Measurements from ENCODE around the gene EFNA2.

EFNA2 gene

GRCh38 chr19:1285737-1286360 is at the start of gene EFNA2:
EFNA2 (plus strand) TSS chr19:1285873; CDS start chr19:1286169, 296 bp downstream.
- no peak for DNase-seq (ENCODE audit: insufficient read length, low spot score)
- FAIRE-seq = no peak
- TF ChIP-seq CTCF (IDR thresholded peaks at IDR 0.05; ENCODE audit: insufficient read depth, missing control alignments) = no peak

GRCh38 chr19:1236576-1236975 is 49.1 kb upstream of the EFNA2 start:
- DNase-seq (ENCODE audit: insufficient read length, low spot score) (no peak), FAIRE-seq (no peak)
- TF ChIP-seq CTCF (IDR thresholded peaks at IDR 0.05; ENCODE audit: insufficient read depth, missing control alignments) = no peak

- DNase-seq (ENCODE audit: insufficient read length, low spot score) (no peak), FAIRE-seq (no peak)
- TF ChIP-seq CTCF (IDR thresholded peaks at IDR 0.05; ENCODE audit: insufficient read depth, missing control alignments) = no peak
Observed at GRCh38 chr19:1237027-1237659, 48.5 kb upstream of the EFNA2 start.

- TF ChIP-seq CTCF (IDR thresholded peaks at IDR 0.05; ENCODE audit: insufficient read depth, missing control alignments) = no peak
- DNase-seq (ENCODE audit: insufficient read length, low spot score) (no peak), FAIRE-seq (no peak)
Observed at GRCh38 chr19:1237754-1238368, 47.8 kb upstream of the EFNA2 start, which contains the start of gene CBARP. CBARP (minus strand) TSS chr19:1238005; CDS start chr19:1236100, 1,905 bp downstream.

GRCh38 chr19:1238369-1239303 is 47.0 kb upstream of the EFNA2 start:
- no peak for FAIRE-seq
- TF ChIP-seq CTCF (IDR thresholded peaks at IDR 0.05; ENCODE audit: insufficient read depth, missing control alignments) = no peak
- no peak for DNase-seq (ENCODE audit: insufficient read length, low spot score)

- FAIRE-seq (no peak), DNase-seq (ENCODE audit: insufficient read length, low spot score) (no peak)
- TF ChIP-seq CTCF (IDR thresholded peaks at IDR 0.05; ENCODE audit: insufficient read depth, missing control alignments) = no peak
Observed at GRCh38 chr19:1239420-1239795, 46.3 kb upstream of the EFNA2 start.
